Ishikawa (cell line): Measurements from ENCODE around the gene FOXN3.

Experiments used
- CEBPB ChIP-seq: IDR thresholded peaks from 2 replicates; pipeline ENCODE4 v1.6.1; 2012
- CREB1 ChIP-seq: IDR thresholded peaks from 2 replicates; pipeline ENCODE4 v1.6.1; 2012; ENCODE audit warnings: low read depth
- EGR1 ChIP-seq: IDR thresholded peaks from 2 replicates; pipeline ENCODE4 v1.6.1; 2012
- EP300 ChIP-seq: IDR thresholded peaks from 2 replicates; pipeline ENCODE4 v1.6.1; 2012; ENCODE audit warnings: borderline replicate concordance
- FOXM1 ChIP-seq: IDR thresholded peaks from 2 replicates; pipeline ENCODE4 v1.6.1; 2012; ENCODE audit warnings: low read depth, borderline replicate concordance
- MAX ChIP-seq: IDR thresholded peaks from 2 replicates; pipeline ENCODE4 v1.6.1; 2012
- NFIC ChIP-seq: IDR thresholded peaks from 2 replicates; pipeline ENCODE4 v1.6.1; 2012
- RAD21 ChIP-seq: IDR thresholded peaks from 2 replicates; pipeline ENCODE4 v1.6.1; 2012; ENCODE audit warnings: low read depth
- TAF1 ChIP-seq: IDR thresholded peaks from 2 replicates; pipeline ENCODE4 v1.6.1; 2012; ENCODE audit warnings: low read depth, mild to moderate bottlenecking
- TCF12 ChIP-seq: IDR thresholded peaks from 2 replicates; pipeline ENCODE4 v1.6.1; 2012; ENCODE audit warnings: low read depth
- TEAD4 ChIP-seq: IDR thresholded peaks from 2 replicates; pipeline ENCODE4 v1.6.1; 2012
- YY1 ChIP-seq: IDR thresholded peaks from 2 replicates; pipeline ENCODE4 v1.6.1; 2012; ENCODE audit warnings: low read depth
- ZBTB7A ChIP-seq: IDR thresholded peaks from 2 replicates; pipeline ENCODE4 v1.6.1; 2012; ENCODE audit warnings: low read depth
- TF ChIP-seq, protein P1 (sequence below): IDR thresholded peaks from 2 replicates; pipeline ENCODE4 v1.6.1; 2012; ENCODE audit warnings: low read depth, mild to moderate bottlenecking
- TF ChIP-seq, protein P2 (sequence below): IDR thresholded peaks from 2 replicates; pipeline ENCODE4 v1.6.1; 2012

The FOXN3 gene

DNA sequence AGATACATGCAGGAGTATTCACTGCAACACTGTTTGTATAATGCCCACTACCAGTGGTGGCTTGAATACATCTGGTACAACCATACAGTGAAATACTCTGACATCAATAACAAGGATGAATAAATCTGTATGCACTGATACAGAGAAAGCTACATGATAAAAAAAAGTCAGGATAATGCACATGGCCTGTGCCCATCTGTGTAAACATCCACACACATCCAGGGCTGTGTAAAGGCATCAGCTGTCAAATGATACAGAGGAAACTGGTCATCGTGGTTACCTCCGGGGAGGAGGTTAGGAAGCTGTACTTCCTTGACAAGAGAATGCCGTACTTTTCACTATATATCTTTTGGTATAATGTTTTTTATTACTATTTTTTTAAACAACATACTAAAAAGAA lies 176.6 kb downstream of the FOXN3 start:
- TF ChIP-seq EP300: no peak
- TF ChIP-seq, protein P1, sequence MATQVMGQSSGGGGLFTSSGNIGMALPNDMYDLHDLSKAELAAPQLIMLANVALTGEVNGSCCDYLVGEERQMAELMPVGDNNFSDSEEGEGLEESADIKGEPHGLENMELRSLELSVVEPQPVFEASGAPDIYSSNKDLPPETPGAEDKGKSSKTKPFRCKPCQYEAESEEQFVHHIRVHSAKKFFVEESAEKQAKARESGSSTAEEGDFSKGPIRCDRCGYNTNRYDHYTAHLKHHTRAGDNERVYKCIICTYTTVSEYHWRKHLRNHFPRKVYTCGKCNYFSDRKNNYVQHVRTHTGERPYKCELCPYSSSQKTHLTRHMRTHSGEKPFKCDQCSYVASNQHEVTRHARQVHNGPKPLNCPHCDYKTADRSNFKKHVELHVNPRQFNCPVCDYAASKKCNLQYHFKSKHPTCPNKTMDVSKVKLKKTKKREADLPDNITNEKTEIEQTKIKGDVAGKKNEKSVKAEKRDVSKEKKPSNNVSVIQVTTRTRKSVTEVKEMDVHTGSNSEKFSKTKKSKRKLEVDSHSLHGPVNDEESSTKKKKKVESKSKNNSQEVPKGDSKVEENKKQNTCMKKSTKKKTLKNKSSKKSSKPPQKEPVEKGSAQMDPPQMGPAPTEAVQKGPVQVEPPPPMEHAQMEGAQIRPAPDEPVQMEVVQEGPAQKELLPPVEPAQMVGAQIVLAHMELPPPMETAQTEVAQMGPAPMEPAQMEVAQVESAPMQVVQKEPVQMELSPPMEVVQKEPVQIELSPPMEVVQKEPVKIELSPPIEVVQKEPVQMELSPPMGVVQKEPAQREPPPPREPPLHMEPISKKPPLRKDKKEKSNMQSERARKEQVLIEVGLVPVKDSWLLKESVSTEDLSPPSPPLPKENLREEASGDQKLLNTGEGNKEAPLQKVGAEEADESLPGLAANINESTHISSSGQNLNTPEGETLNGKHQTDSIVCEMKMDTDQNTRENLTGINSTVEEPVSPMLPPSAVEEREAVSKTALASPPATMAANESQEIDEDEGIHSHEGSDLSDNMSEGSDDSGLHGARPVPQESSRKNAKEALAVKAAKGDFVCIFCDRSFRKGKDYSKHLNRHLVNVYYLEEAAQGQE: no peak
- no peak for TF ChIP-seq TCF12
- no peak for TF ChIP-seq TEAD4
- TF ChIP-seq MAX: no peak
- TF ChIP-seq CEBPB: no peak
- no peak for TF ChIP-seq EGR1
- no peak for TF ChIP-seq ZBTB7A
- no peak for TF ChIP-seq FOXM1
- TF ChIP-seq, protein P2, sequence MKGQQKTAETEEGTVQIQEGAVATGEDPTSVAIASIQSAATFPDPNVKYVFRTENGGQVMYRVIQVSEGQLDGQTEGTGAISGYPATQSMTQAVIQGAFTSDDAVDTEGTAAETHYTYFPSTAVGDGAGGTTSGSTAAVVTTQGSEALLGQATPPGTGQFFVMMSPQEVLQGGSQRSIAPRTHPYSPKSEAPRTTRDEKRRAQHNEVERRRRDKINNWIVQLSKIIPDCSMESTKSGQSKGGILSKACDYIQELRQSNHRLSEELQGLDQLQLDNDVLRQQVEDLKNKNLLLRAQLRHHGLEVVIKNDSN: no peak
- TF ChIP-seq NFIC: no peak
- no peak for TF ChIP-seq CREB1
- no peak for TF ChIP-seq RAD21
- no peak for TF ChIP-seq TAF1
- no peak for TF ChIP-seq YY1

GRCh38 chr14:89239023-89239422 lies 178.0 kb downstream of the FOXN3 start:
- TF ChIP-seq TCF12 (no peak), RAD21 (no peak), FOXM1 (no peak), YY1 (no peak), TAF1 (no peak), MAX (no peak), NFIC (no peak), CREB1 (no peak), EP300 (no peak), TEAD4 (no peak), EGR1 (no peak), CEBPB (no peak), ZBTB7A (no peak)
- TF ChIP-seq, protein P1: no peak
- TF ChIP-seq, protein P2: no peak

GRCh38 chr14:89237921-89238529 lies 179.0 kb downstream of the FOXN3 start:
- TF ChIP-seq, protein P2: no peak
- TF ChIP-seq CREB1 (no peak), ZBTB7A (no peak), RAD21 (peak; percentile 21; the same call in 1 of the 2 replicates)
- TF ChIP-seq, protein P1: no peak

DNA sequence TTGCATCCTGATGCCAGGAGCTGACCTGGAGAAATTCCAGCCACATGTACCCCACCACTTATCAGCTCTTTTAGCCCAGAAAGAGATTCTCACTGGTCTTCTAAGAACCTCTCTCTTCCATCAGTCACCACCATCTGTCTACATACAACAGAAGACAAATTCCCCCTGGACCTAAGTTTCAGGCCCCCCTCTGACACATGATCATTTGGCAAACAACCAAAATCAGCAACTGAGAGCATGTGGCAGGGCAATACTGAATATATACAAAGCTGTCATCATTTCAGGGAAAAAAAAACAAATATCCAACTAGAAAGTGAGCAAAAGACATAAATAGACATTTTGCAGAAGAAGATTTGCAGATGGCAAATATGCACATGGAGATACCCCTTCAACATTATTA lies 180.2 kb downstream of the FOXN3 start:
- TF ChIP-seq CEBPB (no peak), ZBTB7A (no peak), FOXM1 (no peak), RAD21 (no peak), EP300 (no peak)
- TF ChIP-seq, protein P1: no peak
